ENCODE data around the gene CELF1.

Gene CELF1

DNA sequence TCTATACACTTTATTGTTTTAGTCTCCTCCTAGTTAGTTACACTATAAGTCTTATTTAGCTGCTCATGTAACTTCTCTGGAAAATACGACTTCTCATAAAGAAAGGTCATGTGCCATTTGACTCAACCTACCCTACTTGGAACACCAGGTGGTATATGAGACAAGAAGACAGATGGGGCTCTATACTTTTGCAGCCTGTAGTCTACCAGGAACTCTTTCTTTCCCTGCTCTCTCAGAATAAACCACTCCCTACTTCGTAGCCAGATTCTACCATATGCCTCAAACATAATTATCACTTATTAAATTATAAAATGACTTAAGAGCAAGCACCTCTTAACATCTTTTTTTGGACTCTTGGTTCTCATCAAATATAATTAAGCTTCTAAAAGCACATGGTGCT lies 65.5 kb downstream of the CELF1 start:
- no peak overlapping the region for H3K4me2 ChIP-seq (ENCODE audit: low read depth, low read length)
- no peaks in the 10 kb centered on the region for H3K27me3 ChIP-seq (replicated peaks; ENCODE audit: insufficient read depth, low read length)
- no peaks in the 10 kb centered on the region for H3K9me3 ChIP-seq (replicated peaks; ENCODE audit: insufficient read depth, low read length)
- TF ChIP-seq EZH2 (optimal IDR thresholded peaks at IDR 0.05; ENCODE audit: low read depth, low read length) (no peak), EZH2phosphoT487 (IDR thresholded peaks at IDR 0.05; ENCODE audit: low read length) (no peak)
- TF ChIP-seq, protein P1, sequence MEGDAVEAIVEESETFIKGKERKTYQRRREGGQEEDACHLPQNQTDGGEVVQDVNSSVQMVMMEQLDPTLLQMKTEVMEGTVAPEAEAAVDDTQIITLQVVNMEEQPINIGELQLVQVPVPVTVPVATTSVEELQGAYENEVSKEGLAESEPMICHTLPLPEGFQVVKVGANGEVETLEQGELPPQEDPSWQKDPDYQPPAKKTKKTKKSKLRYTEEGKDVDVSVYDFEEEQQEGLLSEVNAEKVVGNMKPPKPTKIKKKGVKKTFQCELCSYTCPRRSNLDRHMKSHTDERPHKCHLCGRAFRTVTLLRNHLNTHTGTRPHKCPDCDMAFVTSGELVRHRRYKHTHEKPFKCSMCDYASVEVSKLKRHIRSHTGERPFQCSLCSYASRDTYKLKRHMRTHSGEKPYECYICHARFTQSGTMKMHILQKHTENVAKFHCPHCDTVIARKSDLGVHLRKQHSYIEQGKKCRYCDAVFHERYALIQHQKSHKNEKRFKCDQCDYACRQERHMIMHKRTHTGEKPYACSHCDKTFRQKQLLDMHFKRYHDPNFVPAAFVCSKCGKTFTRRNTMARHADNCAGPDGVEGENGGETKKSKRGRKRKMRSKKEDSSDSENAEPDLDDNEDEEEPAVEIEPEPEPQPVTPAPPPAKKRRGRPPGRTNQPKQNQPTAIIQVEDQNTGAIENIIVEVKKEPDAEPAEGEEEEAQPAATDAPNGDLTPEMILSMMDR (IDR thresholded peaks at IDR 0.05; ENCODE audit: low read length) = no peak
- H2AFZ ChIP-seq (ENCODE audit: low read length) = no peak overlapping the region
- H3K27ac ChIP-seq (ENCODE audit: low read length) = no peak overlapping the region
- no peak overlapping the region for H3K4me3 ChIP-seq (ENCODE audit: low read length)
- DNase-seq = no peak
- peaks cover 4% of the 10 kb centered on the region; the same call in 1 of the 2 replicates for H4K20me1 ChIP-seq (ENCODE audit: insufficient read depth, low read length)
- no peak overlapping the region for H3K9ac ChIP-seq (ENCODE audit: low read length)
- no peaks in the 10 kb centered on the region for H3K9me2 ChIP-seq (replicated peaks; ENCODE audit: insufficient read depth, low read length)
- no peaks in the 10 kb centered on the region for H3K4me1 ChIP-seq (ENCODE audit: low read length)
- H3K79me2 ChIP-seq (ENCODE audit: low read length) = peaks cover 43% of the 10 kb centered on the region
- H3F3A ChIP-seq (ENCODE audit: insufficient read depth, low read length) = no peaks in the 10 kb centered on the region
- peaks cover 7% of the 10 kb centered on the region; the same call in 1 of the 2 replicates for H3K36me3 ChIP-seq (replicated peaks; ENCODE audit: insufficient read depth, low read length)

DNA sequence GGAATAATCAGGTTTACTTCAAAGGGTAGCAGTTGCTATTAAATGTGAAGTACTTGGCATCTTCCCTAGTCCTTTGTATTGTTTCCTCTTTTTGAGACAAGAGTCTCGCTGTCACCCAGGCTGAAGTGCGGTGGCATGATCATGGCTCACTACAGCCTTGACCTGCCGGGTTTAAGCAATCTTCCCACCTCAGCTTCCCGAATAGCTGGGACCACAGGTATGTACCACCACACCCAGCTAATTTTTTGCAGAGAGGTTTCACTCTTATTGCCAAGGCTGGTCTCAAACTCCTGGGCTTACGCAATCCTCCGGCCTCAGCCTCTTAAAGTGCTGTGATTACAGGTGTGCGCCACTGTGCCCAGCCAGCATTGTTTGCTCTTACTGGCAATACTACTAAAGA lies 67.8 kb downstream of the CELF1 start:
- no peak overlapping the region for H3K4me3 ChIP-seq (ENCODE audit: low read length)
- H4K20me1 ChIP-seq (ENCODE audit: insufficient read depth, low read length) = peaks cover 4% of the 10 kb centered on the region; the same call in 1 of the 2 replicates
- H2AFZ ChIP-seq (ENCODE audit: low read length) = no peak overlapping the region
- TF ChIP-seq EZH2phosphoT487 (IDR thresholded peaks at IDR 0.05; ENCODE audit: low read length) = no peak
- TF ChIP-seq, protein P1 (IDR thresholded peaks at IDR 0.05; ENCODE audit: low read length) = no peak
- TF ChIP-seq EZH2 (optimal IDR thresholded peaks at IDR 0.05; ENCODE audit: low read depth, low read length) = no peak
- no peaks in the 10 kb centered on the region for H3K9me2 ChIP-seq (replicated peaks; ENCODE audit: insufficient read depth, low read length)
- no peak overlapping the region for H3K9ac ChIP-seq (ENCODE audit: low read length)
- no peaks in the 10 kb centered on the region for H3F3A ChIP-seq (ENCODE audit: insufficient read depth, low read length)
- no peak overlapping the region for H3K4me2 ChIP-seq (ENCODE audit: low read depth, low read length)
- no peak overlapping the region for H3K27ac ChIP-seq (ENCODE audit: low read length)
- no peaks in the 10 kb centered on the region for H3K4me1 ChIP-seq (ENCODE audit: low read length)
- H3K36me3 ChIP-seq (replicated peaks; ENCODE audit: insufficient read depth, low read length) = peaks cover 12% of the 10 kb centered on the region; the same call in 1 of the 2 replicates
- no peaks in the 10 kb centered on the region for H3K9me3 ChIP-seq (replicated peaks; ENCODE audit: insufficient read depth, low read length)
- no peak for DNase-seq
- H3K27me3 ChIP-seq (replicated peaks; ENCODE audit: insufficient read depth, low read length) = no peaks in the 10 kb centered on the region
- peaks cover 29% of the 10 kb centered on the region for H3K79me2 ChIP-seq (ENCODE audit: low read length)

DNA sequence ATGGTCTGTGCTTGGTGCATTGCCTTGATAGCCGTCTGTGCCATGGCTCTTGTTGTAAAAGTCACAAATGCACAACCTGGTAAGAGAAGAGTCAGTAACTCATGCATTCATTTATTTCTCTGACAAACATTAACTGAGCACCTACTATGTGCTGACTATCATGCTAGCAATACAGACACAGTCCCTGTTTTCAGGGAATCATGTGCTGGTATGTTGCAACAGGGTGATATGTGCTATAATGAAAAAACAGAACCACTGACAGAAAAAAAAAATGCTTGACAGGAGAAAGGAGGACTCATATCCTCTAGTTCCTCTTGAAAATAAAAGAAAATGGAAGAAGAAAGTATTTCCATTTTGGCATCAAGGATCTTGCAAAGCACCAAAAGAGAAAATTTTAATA lies 69.5 kb downstream of the CELF1 start:
- no peaks in the 10 kb centered on the region for H3K4me1 ChIP-seq (ENCODE audit: low read length)
- no peak overlapping the region for H3K4me2 ChIP-seq (ENCODE audit: low read depth, low read length)
- no peaks in the 10 kb centered on the region for H3F3A ChIP-seq (ENCODE audit: insufficient read depth, low read length)
- H3K9ac ChIP-seq (ENCODE audit: low read length) = no peak overlapping the region
- H3K9me3 ChIP-seq (replicated peaks; ENCODE audit: insufficient read depth, low read length) = no peaks in the 10 kb centered on the region
- peaks cover 15% of the 10 kb centered on the region for H3K79me2 ChIP-seq (ENCODE audit: low read length)
- H3K36me3 ChIP-seq (replicated peaks; ENCODE audit: insufficient read depth, low read length) = peaks cover 12% of the 10 kb centered on the region; the same call in 1 of the 2 replicates
- no peak for DNase-seq
- H2AFZ ChIP-seq (ENCODE audit: low read length) = no peak overlapping the region
- H4K20me1 ChIP-seq (ENCODE audit: insufficient read depth, low read length) = no peaks in the 10 kb centered on the region
- H3K27me3 ChIP-seq (replicated peaks; ENCODE audit: insufficient read depth, low read length) = no peaks in the 10 kb centered on the region
- TF ChIP-seq, protein P1 (IDR thresholded peaks at IDR 0.05; ENCODE audit: low read length) = no peak
- TF ChIP-seq EZH2phosphoT487 (IDR thresholded peaks at IDR 0.05; ENCODE audit: low read length) (no peak), EZH2 (optimal IDR thresholded peaks at IDR 0.05; ENCODE audit: low read depth, low read length) (no peak)
- no peak overlapping the region for H3K4me3 ChIP-seq (ENCODE audit: low read length)
- H3K27ac ChIP-seq (ENCODE audit: low read length) = no peak overlapping the region
- H3K9me2 ChIP-seq (replicated peaks; ENCODE audit: insufficient read depth, low read length) = no peaks in the 10 kb centered on the region

All from MM.1S (cell line).